Measurements from ENCODE around the gene ALDH1L1. TPM values are rescaled to one million over a fixed set of nuclear protein-coding genes. Genes with fewer than 3 reads are reported as not detected.

ALDH1L1 gene
- total and polyA plus RNA-seq, 9 of the 15 experiments (the other 6 are each of a cell fraction or from before 2014, with no cell fraction given) = 0.06 to 1.9 (median 0.57) TPM; not detected in 1

GRCh38 chr3:126226374-126226773, 46.0 kb upstream of the ALDH1L1 start:
- Histone ChIP-seq H4K20me1 (replicated peaks; ENCODE audit: control insufficient read depth, insufficient read depth, low read length) (no peaks in the 10 kb centered on the region), H2AFZ (ENCODE audit: low read depth, low read length) (no peak overlapping the region), H3K36me3 (ENCODE audit: control insufficient read depth, insufficient read depth, low read length) (no peaks in the 10 kb centered on the region), H3K9me3 (replicated peaks; ENCODE audit: control insufficient read depth, insufficient read depth, low read depth, low read length) (no peaks in the 10 kb centered on the region), H3K4me3 (no peak overlapping the region), H3K9me1 (ENCODE audit: control insufficient read depth, insufficient read depth, low read length) (no peaks in the 10 kb centered on the region), H3K9ac (ENCODE audit: insufficient read depth in 1 of 2, low read depth in 2 of 2, low read length in 2 of 2) (no peak overlapping the region), H3K4me2 (ENCODE audit: insufficient read depth, low read length) (no peak overlapping the region), H3K27ac (ENCODE audit: extremely low read depth, low read depth, low read length) (no peak overlapping the region), H3K27me3 (ENCODE audit: control insufficient read depth in 2 of 2, insufficient read depth in 2 of 2, low read length in 2 of 2) (no peaks in the 10 kb centered on the region), H3K4me1 (replicated peaks in 1 of 2; ENCODE audit: control insufficient read depth in 2 of 2, insufficient read depth in 2 of 2, low read length in 2 of 2) (no peaks in the 10 kb centered on the region), H3K79me2 (ENCODE audit: control insufficient read depth, insufficient read depth, low read length) (no peaks in the 10 kb centered on the region)
- CTCF ChIA-PET (ENCODE audit: low intra/inter-chr PET ratio) = no interaction called here
- POLR2A ChIA-PET = no interaction called here
- no peak for TF ChIP-seq SRSF9 (IDR thresholded peaks at IDR 0.05; ENCODE audit: borderline replicate concordance, low read depth, low read length)
- no peak for TF ChIP-seq FOS (IDR thresholded peaks at IDR 0.05; ENCODE audit: extremely low read depth, insufficient read length)
- no peak for TF ChIP-seq NFRKB (IDR thresholded peaks at IDR 0.05; ENCODE audit: low read depth)
- TF ChIP-seq DDX20 (tag; IDR thresholded peaks at IDR 0.05; ENCODE audit: low read depth) = no peak
- TF ChIP-seq SMARCA4 (IDR thresholded peaks at IDR 0.05) = no peak
- no peak for TF ChIP-seq SNAPC5 (CRISPR knock-in tag; IDR thresholded peaks at IDR 0.05)
- TF ChIP-seq HMG20B (CRISPR knock-in tag; IDR thresholded peaks at IDR 0.05) = no peak
- TF ChIP-seq ATF6 (CRISPR knock-in tag; IDR thresholded peaks at IDR 0.05) = no peak
- no peak for TF ChIP-seq ZNF197 (CRISPR knock-in tag; IDR thresholded peaks at IDR 0.05; ENCODE audit: low read depth)
- TF ChIP-seq STAT5B (CRISPR knock-in tag; IDR thresholded peaks at IDR 0.05) = no peak
- no peak for TF ChIP-seq SAFB2 (IDR thresholded peaks at IDR 0.05; ENCODE audit: borderline replicate concordance, low read depth, low read length, severe bottlenecking)
- TF ChIP-seq MTA3 (IDR thresholded peaks at IDR 0.05; ENCODE audit: borderline replicate concordance) = no peak
- no peak for TF ChIP-seq HINFP (tag; conservative IDR thresholded peaks at IDR 0.05; ENCODE audit: low read depth)
- no peak for TF ChIP-seq SLC30A9 (CRISPR knock-in tag; IDR thresholded peaks at IDR 0.05)
- no peak for TF ChIP-seq POLR2AphosphoS5 (IDR thresholded peaks at IDR 0.05; ENCODE audit: control insufficient read depth, insufficient read depth, low read depth, low read length)
- no peak for TF ChIP-seq TSC22D4 (tag; IDR thresholded peaks at IDR 0.05)
- TF ChIP-seq ZKSCAN8 (CRISPR knock-in tag; IDR thresholded peaks at IDR 0.05) = no peak
- intact Hi-C loops (cut with micrococcal nuclease) (no loop called here), in situ Hi-C loops (cut with MboI) (no loop called here)
- no TSS peak for BruUV-seq (replicated peaks)
- 0% methylated on average over 1 of the region's 1 CpG for WGBS (ENCODE audit: insufficient coverage, low coverage, missing lambda C conversion rate)
- FAIRE-seq (no peak), DNase-seq (ENCODE audit: extremely low read depth in 1 of 4, low spot score in 3 of 4) (no peak), ATAC-seq (no peak)
